Nephron progenitor cell (in vitro differentiated cells): ENCODE data around the gene GP1BA.

ENCODE experiments used
- DNase-seq: peaks from one replicate; pipeline ENCODE4 v3.0.0; 2021
- H3K27ac Mint-ChIP-seq: 2 replicates; pipeline ENCODE4 v1.8.0; 2021; ENCODE audit warnings: mild to moderate bottlenecking, moderate library complexity, mixed read lengths
- H3K27me3 Mint-ChIP-seq: 2 replicates; pipeline ENCODE4 v1.8.0; 2021; ENCODE audit warnings: mild to moderate bottlenecking, low read depth, mixed read lengths; ENCODE audit not compliant: poor library complexity
- H3K36me3 Mint-ChIP-seq: 2 replicates; pipeline ENCODE4 v1.8.0; 2021; ENCODE audit warnings: low read depth, mixed read lengths
- H3K4me1 Mint-ChIP-seq: 2 replicates; pipeline ENCODE4 v1.8.0; 2021; ENCODE audit warnings: mixed read lengths
- H3K4me3 Mint-ChIP-seq: 2 replicates; pipeline ENCODE4 v1.8.0; 2021; ENCODE audit warnings: mild to moderate bottlenecking, moderate library complexity, mixed read lengths
- H3K9me3 Mint-ChIP-seq: 2 replicates; pipeline ENCODE4 v1.8.0; 2021; ENCODE audit warnings: mild to moderate bottlenecking, moderate library complexity, mixed read lengths
- TF ChIP-seq, protein P1 (sequence below): fragments of 200-600 bp; sonication (generic); IDR thresholded peaks from 2 replicates; pipeline ENCODE4 v1.5.0; 2021; ENCODE audit warnings: antibody characterized with exemption

The GP1BA gene

DNA sequence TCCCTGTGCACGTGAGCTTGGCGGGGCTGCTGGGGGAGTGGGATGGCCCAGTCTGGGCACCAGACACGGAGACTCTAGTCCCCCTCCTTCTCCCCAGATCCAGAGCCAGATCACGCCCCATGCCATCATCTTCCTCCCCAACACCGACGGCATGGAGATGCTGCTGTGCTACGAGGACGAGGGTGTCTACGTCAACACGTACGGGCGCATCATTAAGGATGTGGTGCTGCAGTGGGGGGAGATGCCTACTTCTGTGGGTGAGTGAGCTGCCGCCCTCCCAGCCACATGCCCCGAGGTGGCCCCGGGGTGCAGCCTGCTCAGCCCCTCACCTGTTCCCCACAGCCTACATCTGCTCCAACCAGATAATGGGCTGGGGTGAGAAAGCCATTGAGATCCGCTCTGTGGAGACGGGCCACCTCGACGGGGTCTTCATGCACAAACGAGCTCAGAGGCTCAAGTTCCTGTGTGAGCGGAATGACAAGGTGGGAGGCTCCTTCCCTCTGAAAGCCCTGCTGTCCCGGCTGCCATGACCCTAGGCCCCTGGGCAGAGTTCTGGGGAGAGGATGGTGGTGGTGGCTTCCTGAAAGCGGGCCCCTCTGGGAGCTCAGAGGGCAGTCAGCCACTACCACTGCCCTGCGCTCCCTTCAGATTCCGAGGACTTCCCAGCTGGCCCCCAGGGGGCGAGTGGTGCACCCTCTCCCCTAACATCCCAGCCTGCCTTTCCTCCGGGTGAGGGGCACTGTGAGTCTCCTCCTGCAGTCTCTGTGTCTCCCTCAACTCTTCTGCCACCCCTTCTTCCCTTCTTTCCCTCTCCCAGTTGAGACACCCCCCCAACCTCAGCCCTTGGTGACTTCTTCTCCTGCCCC, 35.5 kb upstream of the GP1BA start:
- TF ChIP-seq, protein P1, sequence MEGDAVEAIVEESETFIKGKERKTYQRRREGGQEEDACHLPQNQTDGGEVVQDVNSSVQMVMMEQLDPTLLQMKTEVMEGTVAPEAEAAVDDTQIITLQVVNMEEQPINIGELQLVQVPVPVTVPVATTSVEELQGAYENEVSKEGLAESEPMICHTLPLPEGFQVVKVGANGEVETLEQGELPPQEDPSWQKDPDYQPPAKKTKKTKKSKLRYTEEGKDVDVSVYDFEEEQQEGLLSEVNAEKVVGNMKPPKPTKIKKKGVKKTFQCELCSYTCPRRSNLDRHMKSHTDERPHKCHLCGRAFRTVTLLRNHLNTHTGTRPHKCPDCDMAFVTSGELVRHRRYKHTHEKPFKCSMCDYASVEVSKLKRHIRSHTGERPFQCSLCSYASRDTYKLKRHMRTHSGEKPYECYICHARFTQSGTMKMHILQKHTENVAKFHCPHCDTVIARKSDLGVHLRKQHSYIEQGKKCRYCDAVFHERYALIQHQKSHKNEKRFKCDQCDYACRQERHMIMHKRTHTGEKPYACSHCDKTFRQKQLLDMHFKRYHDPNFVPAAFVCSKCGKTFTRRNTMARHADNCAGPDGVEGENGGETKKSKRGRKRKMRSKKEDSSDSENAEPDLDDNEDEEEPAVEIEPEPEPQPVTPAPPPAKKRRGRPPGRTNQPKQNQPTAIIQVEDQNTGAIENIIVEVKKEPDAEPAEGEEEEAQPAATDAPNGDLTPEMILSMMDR = no peak
- H3K36me3 Mint-ChIP-seq = peaks cover 29% of the 10 kb centered on the region
- H3K27me3 Mint-ChIP-seq = peaks cover 11% of the 10 kb centered on the region
- H3K9me3 Mint-ChIP-seq = no peaks in the 10 kb centered on the region
- peak overlapping the region; percentile 17 for H3K27ac Mint-ChIP-seq
- peaks cover 48% of the 10 kb centered on the region for H3K4me1 Mint-ChIP-seq
- H3K4me3 Mint-ChIP-seq = no peak overlapping the region
- no peak for DNase-seq

DNA sequence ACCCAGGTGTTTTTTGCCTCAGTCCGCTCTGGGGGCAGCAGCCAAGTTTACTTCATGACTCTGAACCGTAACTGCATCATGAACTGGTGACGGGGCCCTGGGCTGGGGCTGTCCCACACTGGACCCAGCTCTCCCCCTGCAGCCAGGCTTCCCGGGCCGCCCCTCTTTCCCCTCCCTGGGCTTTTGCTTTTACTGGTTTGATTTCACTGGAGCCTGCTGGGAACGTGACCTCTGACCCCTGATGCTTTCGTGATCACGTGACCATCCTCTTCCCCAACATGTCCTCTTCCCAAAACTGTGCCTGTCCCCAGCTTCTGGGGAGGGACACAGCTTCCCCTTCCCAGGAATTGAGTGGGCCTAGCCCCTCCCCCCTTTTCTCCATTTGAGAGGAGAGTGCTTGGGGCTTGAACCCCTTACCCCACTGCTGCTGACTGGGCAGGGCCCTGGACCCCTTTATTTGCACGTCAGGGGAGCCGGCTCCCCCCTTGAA, 34.8 kb upstream of the GP1BA start:
- H3K4me3 Mint-ChIP-seq = no peak overlapping the region
- peaks cover 46% of the 10 kb centered on the region for H3K4me1 Mint-ChIP-seq
- DNase-seq = no peak
- TF ChIP-seq, protein P1 = no peak
- H3K27ac Mint-ChIP-seq = peak overlapping the region; percentile 17
- peaks cover 29% of the 10 kb centered on the region for H3K36me3 Mint-ChIP-seq
- no peaks in the 10 kb centered on the region for H3K9me3 Mint-ChIP-seq
- H3K27me3 Mint-ChIP-seq = peaks cover 12% of the 10 kb centered on the region

DNA sequence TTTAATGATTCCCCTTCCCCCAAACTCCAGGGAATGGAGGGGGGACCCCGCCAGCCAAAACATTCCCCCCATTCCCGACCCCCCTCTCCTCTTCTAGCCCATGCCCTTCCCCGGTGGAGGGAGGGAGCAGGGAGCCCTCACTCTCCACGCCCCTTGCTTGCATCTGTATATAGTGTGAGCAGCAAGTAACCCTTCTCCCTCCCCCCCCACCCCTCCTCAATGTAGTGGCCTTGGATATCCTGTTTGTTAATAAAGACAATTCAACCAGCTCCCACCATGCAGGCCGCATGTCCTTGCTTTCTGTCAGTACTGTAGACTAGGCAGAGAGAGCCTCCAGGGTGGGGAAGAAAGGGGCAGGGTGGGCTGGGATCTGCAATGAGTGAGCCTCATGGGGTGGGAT, 34.3 kb upstream of the GP1BA start:
- H3K4me3 Mint-ChIP-seq = peak overlapping the region; percentile 68
- DNase-seq = no peak
- peaks cover 46% of the 10 kb centered on the region for H3K4me1 Mint-ChIP-seq
- no peak overlapping the region for H3K27ac Mint-ChIP-seq
- TF ChIP-seq, protein P1 = no peak
- H3K36me3 Mint-ChIP-seq = peaks cover 35% of the 10 kb centered on the region
- H3K9me3 Mint-ChIP-seq = no peaks in the 10 kb centered on the region
- peaks cover 16% of the 10 kb centered on the region for H3K27me3 Mint-ChIP-seq

DNA sequence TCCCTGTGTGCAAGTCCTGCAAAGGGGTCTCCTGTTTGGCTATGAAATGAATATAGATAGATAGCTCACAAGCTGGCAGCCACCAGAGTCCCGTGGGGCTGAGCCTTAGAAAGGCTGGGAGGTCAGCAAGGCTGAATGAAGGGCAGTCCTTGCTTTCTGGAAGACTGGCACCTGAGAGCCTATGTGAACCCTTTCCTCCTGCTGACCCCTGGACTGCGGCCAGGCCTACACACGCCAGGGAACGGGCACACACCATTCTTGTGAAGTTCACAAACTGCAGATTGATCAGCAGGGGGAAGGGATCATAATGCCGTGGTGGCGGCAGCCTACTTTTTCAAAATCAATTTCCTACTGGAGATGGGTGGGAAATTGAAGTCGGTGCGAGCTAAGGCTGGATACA, 33.7 kb upstream of the GP1BA start:
- Mint-ChIP-seq H3K27me3 (peaks cover 13% of the 10 kb centered on the region), H3K9me3 (no peaks in the 10 kb centered on the region), H3K4me3 (peak overlapping the region; percentile 68), H3K4me1 (peaks cover 46% of the 10 kb centered on the region), H3K36me3 (peaks cover 35% of the 10 kb centered on the region), H3K27ac (peak overlapping the region; percentile 80)
- TF ChIP-seq, protein P1 = no peak
- DNase-seq = no peak

DNA sequence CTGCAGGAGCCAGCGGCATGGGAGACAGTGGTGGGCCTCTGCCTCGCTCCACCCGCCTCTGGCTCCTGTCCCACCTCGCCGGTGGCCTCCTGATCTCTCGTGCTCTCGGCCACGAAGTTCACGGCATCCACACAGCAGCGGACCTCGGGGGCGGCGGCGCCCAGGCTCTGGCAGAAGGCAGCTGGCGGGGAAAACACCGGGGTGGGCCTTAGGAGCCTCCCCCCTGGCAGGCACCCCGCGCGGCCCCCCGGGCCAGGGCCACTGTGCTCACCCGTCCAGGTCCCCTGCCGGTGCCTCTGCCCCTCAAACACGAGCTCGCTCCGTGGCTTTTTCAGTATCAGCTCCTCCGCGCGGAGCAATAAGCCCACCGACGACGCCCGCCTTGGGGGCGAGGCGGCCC, 33.1 kb upstream of the GP1BA start:
- TF ChIP-seq, protein P1 = no peak
- no peak for DNase-seq
- H3K27ac Mint-ChIP-seq = no peak overlapping the region
- H3K4me3 Mint-ChIP-seq = no peak overlapping the region
- H3K27me3 Mint-ChIP-seq = peaks cover 12% of the 10 kb centered on the region
- H3K4me1 Mint-ChIP-seq = peaks cover 50% of the 10 kb centered on the region
- H3K36me3 Mint-ChIP-seq = peaks cover 35% of the 10 kb centered on the region
- no peaks in the 10 kb centered on the region for H3K9me3 Mint-ChIP-seq
